GM12872 (cell line): ENCODE results near the gene ACSS2.

Experiments used
- CTCF ChIP-seq: IDR thresholded peaks from 3 replicates; pipeline ENCODE4 v1.5.1; 2011; ENCODE audit warnings: low read depth, mild to moderate bottlenecking, low read length, moderate library complexity; ENCODE audit not compliant: insufficient read depth

Gene ACSS2

GRCh38 chr20:34904202-34904621, 27.8 kb downstream of the ACSS2 start:
- TF ChIP-seq CTCF: no peak

GRCh38 chr20:34907616-34908469, 31.4 kb downstream of the ACSS2 start:
- TF ChIP-seq CTCF: no peak

- no peak for TF ChIP-seq CTCF
Measured at GRCh38 chr20:34915131-34915530, 38.7 kb downstream of the ACSS2 start.

GRCh38 chr20:34915749-34916455, 39.5 kb downstream of the ACSS2 start:
- TF ChIP-seq CTCF: no peak

- no peak for TF ChIP-seq CTCF
Measured at GRCh38 chr20:34916774-34917354, 40.5 kb downstream of the ACSS2 start.

- no peak for TF ChIP-seq CTCF
Measured at GRCh38 chr20:34920055-34920454, 43.6 kb downstream of the ACSS2 start.

GRCh38 chr20:34921436-34921835, 45.0 kb downstream of the ACSS2 start:
- TF ChIP-seq CTCF: no peak
